ENCODE measurements around the gene PPRC1.

Gene PPRC1

DNA sequence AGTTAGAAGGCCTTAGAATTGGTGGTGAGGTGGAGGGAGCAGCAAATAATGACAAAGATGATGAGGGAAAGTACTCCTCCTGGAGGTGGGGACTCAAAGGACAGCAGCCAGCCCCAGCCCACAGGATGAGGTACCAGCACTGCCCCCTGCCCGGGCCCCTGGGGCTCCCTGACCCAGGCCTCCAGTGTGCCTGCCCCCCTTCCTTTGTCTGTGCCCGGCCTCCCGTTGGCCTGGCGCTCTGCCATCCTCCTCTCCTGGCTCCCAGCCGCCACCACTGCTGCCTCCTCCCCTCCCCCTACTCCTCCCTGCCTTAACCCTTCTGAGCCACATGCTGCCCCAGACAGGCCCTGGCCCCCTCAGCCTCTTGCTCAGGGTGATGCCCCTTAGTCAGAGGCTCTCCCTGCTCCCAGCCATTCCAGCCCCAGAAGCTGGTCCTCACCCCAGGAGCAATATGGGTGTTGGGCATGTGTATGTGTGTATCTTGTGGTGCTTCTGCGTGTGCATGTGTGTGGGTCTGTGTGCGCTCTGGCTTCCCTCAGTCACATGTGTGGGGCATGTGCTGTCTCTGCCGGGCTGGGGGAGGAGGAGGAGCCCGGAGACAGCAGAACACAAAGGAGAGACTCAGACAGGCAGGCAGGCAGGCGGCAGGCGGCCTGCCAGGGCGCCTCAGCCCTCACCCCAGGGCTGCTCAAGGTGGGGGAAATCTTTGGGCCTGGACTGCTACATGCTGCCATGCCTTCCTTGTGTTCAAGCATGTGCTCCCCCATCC is 15.3 kb upstream of the PPRC1 start:
- Histone ChIP-seq H3K4me3 (replicated peaks; ENCODE audit: insufficient read depth, low read length) (peak overlapping the region; percentile 84), H3K27me3 (ENCODE audit: insufficient read depth, poor library complexity, severe bottlenecking) (no peaks in the 10 kb centered on the region), H3K27ac (replicated peaks) (peak overlapping the region; percentile 88)
- peak; percentile 75 to 95 for DNase-seq (ENCODE audit: low read depth in 1 of 2, low spot score in 1 of 2)
- TF ChIP-seq POLR2AphosphoS5 (IDR thresholded peaks at IDR 0.05; ENCODE audit: low read depth) (peak; percentile 72), SPI1 (IDR thresholded peaks at IDR 0.05; ENCODE audit: borderline replicate concordance, low read depth) (no peak)

- H3K27ac ChIP-seq (replicated peaks) = peak overlapping the region; percentile 88
- peak overlapping the region; percentile 84 for H3K4me3 ChIP-seq (replicated peaks; ENCODE audit: insufficient read depth, low read length)
- DNase-seq (ENCODE audit: low read depth in 1 of 2, low spot score in 1 of 2) = peak in 1 of 2 experiments; percentile 75
Observed at GRCh38 chr10:102118867-102119266, 14.0 kb upstream of the PPRC1 start.

DNA sequence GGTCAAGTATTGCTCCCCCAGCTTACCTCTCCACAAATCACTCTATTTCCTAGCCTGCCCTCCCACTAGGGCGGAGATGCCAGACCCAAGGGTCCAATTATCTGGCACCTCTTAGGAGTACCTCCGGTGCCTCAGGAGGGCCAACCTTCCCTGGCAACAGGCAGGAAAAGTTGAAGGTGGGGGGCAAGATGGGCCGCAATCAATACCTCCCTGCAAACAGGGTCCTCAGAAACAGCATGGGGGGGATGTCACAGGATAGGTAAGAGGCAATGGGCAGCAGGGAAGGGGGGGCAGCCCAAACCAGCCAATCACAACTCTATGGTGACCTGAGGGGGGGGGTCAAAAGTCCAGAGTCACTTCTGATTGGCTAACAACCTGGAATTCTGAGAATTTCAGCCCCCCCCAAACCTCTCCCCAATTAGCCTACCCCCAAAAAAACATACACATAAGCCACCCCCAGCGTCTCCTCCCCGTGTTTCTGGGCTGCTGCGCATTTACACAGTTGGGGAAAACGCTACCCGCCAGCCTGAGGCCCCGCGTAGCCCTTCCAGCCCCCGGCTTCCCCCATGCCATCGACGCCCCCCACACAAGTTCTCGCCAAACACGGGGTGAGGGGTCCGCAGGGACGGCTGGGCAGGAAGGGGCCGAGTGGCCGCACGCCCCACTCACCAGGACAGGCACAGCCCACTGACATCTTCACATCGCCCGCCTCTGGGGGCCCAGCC is 13.3 kb upstream of the PPRC1 start:
- peak in 1 of 2 experiments; percentile 69 for DNase-seq (ENCODE audit: low read depth in 1 of 2, low spot score in 1 of 2)
- Histone ChIP-seq H3K27ac (replicated peaks) (peak overlapping the region; percentile 88), H3K4me3 (replicated peaks; ENCODE audit: insufficient read depth, low read length) (peak overlapping the region; percentile 84), H3K27me3 (ENCODE audit: insufficient read depth, poor library complexity, severe bottlenecking) (no peaks in the 10 kb centered on the region)
- TF ChIP-seq GABPA (IDR thresholded peaks at IDR 0.05; ENCODE audit: low read depth) (no peak), POLR2AphosphoS5 (IDR thresholded peaks at IDR 0.05; ENCODE audit: low read depth) (no peak), REST (IDR thresholded peaks at IDR 0.05; ENCODE audit: insufficient replicate concordance, low read depth) (no peak), SPI1 (IDR thresholded peaks at IDR 0.05; ENCODE audit: borderline replicate concordance, low read depth) (no peak; the same call in 1 of the 2 replicates), CTCF (IDR thresholded peaks at IDR 0.05; ENCODE audit: insufficient read depth, low read length) (no peak)

More at GRCh38 chr10:102118867-102119266, 14.0 kb upstream of the PPRC1 start:
- no peaks in the 10 kb centered on the region for H3K27me3 ChIP-seq (ENCODE audit: insufficient read depth, poor library complexity, severe bottlenecking)
- TF ChIP-seq POLR2AphosphoS5 (IDR thresholded peaks at IDR 0.05; ENCODE audit: low read depth) (no peak), SPI1 (IDR thresholded peaks at IDR 0.05; ENCODE audit: borderline replicate concordance, low read depth) (peak; percentile 14; the same call in 1 of the 2 replicates), GABPA (IDR thresholded peaks at IDR 0.05; ENCODE audit: low read depth) (no peak), REST (IDR thresholded peaks at IDR 0.05; ENCODE audit: insufficient replicate concordance, low read depth) (no peak), CTCF (IDR thresholded peaks at IDR 0.05; ENCODE audit: insufficient read depth, low read length) (no peak)
